DMS 273 (cell line): ENCODE data around the gene LSAMP.

Experiments
- DNase-seq: peaks from one replicate; lab custom pipeline; 2025; ENCODE audit not compliant: unreplicated experiment; lab: John Stamatoyannopoulos, UW

Gene LSAMP

GRCh38 chr3:116179091-116179490, 266.2 kb downstream of the LSAMP start:
- no peak for DNase-seq

- DNase-seq, result no peak
These were observed 268.2 kb downstream of the LSAMP start for GRCh38 chr3:116176974-116177555.

- no peak for DNase-seq
These were observed 279.2 kb downstream of the LSAMP start for GRCh38 chr3:116166121-116166520.

- DNase-seq, result no peak
These were observed 279.6 kb downstream of the LSAMP start for GRCh38 chr3:116165641-116166040.

GRCh38 chr3:116165135-116165534, 280.2 kb downstream of the LSAMP start:
- no peak for DNase-seq

GRCh38 chr3:116164039-116164438, 281.2 kb downstream of the LSAMP start:
- DNase-seq, result no peak

GRCh38 chr3:116161575-116162525, 283.4 kb downstream of the LSAMP start:
- no peak for DNase-seq

- no peak for DNase-seq
These were observed 284.7 kb downstream of the LSAMP start for GRCh38 chr3:116160594-116160993.

- DNase-seq, result peak; percentile 95
These were observed 289.4 kb downstream of the LSAMP start for GRCh38 chr3:116155841-116156240.

GRCh38 chr3:116154389-116154788, 290.9 kb downstream of the LSAMP start:
- no peak for DNase-seq

GRCh38 chr3:116153174-116153573, 292.1 kb downstream of the LSAMP start:
- peak; percentile 17 for DNase-seq

- no peak for DNase-seq
These were observed 294.6 kb downstream of the LSAMP start for GRCh38 chr3:116150655-116151167.

GRCh38 chr3:116148881-116149851, 296.1 kb downstream of the LSAMP start:
- peak; percentile 43 for DNase-seq

GRCh38 chr3:116145613-116146012, 299.7 kb downstream of the LSAMP start:
- no peak for DNase-seq

GRCh38 chr3:116141724-116142123, 303.6 kb downstream of the LSAMP start:
- DNase-seq, result no peak

- DNase-seq, result peak; percentile 89
These were observed 305.1 kb downstream of the LSAMP start for GRCh38 chr3:116140100-116140689.

- DNase-seq, result no peak
These were observed 305.6 kb downstream of the LSAMP start for GRCh38 chr3:116139641-116140040.

- DNase-seq, result peak; percentile 35
These were observed 309.7 kb downstream of the LSAMP start for GRCh38 chr3:116135457-116136085.

- DNase-seq, result no peak
These were observed 315.9 kb downstream of the LSAMP start for GRCh38 chr3:116129187-116129946.
